A549 (cell line): ENCODE measurements around the gene SLC9A1. TPM values are rescaled to one million over a fixed set of nuclear protein-coding genes. Genes with fewer than 3 reads are reported as not detected.

Experiments
- ATAC-seq, 2 experiments: fragments of 200-7000 bp in 1 of 2; fragments of >200 bp in 1 of 2; cut with Nextera tagmentation in 1 of 2; cut with Tn5 transposase in 1 of 2; 3 replicates each; pipeline versions ENCODE4 v1.8.0 to v1.9.1; 2018 to 2020; ENCODE audit warnings: mild to moderate bottlenecking in 1 of 2, moderate library complexity in 1 of 2
- CTCF ChIA-PET: fragments of 300-600 bp; sonication (Branson Sonifier 250); formaldehyde crosslinking; extraction: SDS; loops from one replicate; lab custom pipeline; 2021; ENCODE audit warnings: antibody characterized with exemption, inconsistent platforms; lab: Yijun Ruan, JAX
- POLR2A ChIA-PET: fragments of 350-600 bp; formaldehyde crosslinking; extraction: SDS; loops from one replicate; lab custom pipeline; 2021; ENCODE audit warnings: antibody characterized with exemption, inconsistent platforms; lab: Yijun Ruan, JAX
- DNase-seq, 2 experiments: peaks; one replicate each; pipeline versions ENCODE4 v3.0.0 to v3.0.0-alpha.2; 2011 to 2016; ENCODE audit warnings: low read depth in 1 of 2, low spot score in 1 of 2
- FAIRE-seq: peaks from 2 replicates; lab custom pipeline; 2011; peaks lifted over from hg19 to GRCh38; lab: Jason Lieb, UNC
- H3K27ac ChIP-seq, 2 experiments: fragments of >200 bp; sonication (Bioruptor Twin); formaldehyde crosslinking; 3 replicates each; pipeline ENCODE4 v1.5.1; 2016 to 2017
- H3K4me1 ChIP-seq: fragments of >200 bp; sonication (Bioruptor Twin); formaldehyde crosslinking; 3 replicates; pipeline ENCODE4 v1.6.1; 2016
- H3K4me2 ChIP-seq: fragments of >200 bp; sonication (Bioruptor Twin); formaldehyde crosslinking; 3 replicates; pipeline ENCODE4 v1.6.1; 2016
- H3K4me3 ChIP-seq: fragments of >200 bp; sonication (Bioruptor Twin); formaldehyde crosslinking; 3 replicates; pipeline ENCODE4 v1.5.1; 2016
- H3K9me3 ChIP-seq: fragments of >200 bp; sonication (Bioruptor Twin); formaldehyde crosslinking; 3 replicates; pipeline ENCODE4 v1.6.1; 2016
- CHD2 ChIP-seq: fragments of 150-350 bp; IDR thresholded peaks from 2 replicates; pipeline ENCODE4 v1.6.1; 2014; ENCODE audit warnings: low read length; ENCODE audit not compliant: partially characterized antibody
- CHD4 ChIP-seq: fragments of 200-600 bp; sonication (generic); IDR thresholded peaks from 2 replicates; pipeline ENCODE4 v1.6.1; 2016; ENCODE audit warnings: antibody characterized with exemption, mild to moderate bottlenecking, borderline replicate concordance
- FOSB ChIP-seq: fragments of 250-450 bp; sonication (Bioruptor Pico); IDR thresholded peaks from 2 replicates; pipeline ENCODE4 v1.5.0; 2020; ENCODE audit warnings: mild to moderate bottlenecking, moderate library complexity
- FOXS1 ChIP-seq: fragments of 250-450 bp; sonication (Bioruptor Pico); IDR thresholded peaks from 2 replicates; pipeline ENCODE4 v1.5.0; 2020; ENCODE audit warnings: mild to moderate bottlenecking, moderate library complexity
- GATA3 ChIP-seq: IDR thresholded peaks from 2 replicates; pipeline ENCODE4 v1.6.1; 2012; ENCODE audit warnings: borderline replicate concordance
- HEYL ChIP-seq: fragments of 250-450 bp; sonication (Bioruptor Pico); IDR thresholded peaks from 2 replicates; pipeline ENCODE4 v1.8.0; 2021; ENCODE audit warnings: mild to moderate bottlenecking, moderate library complexity
- HOXB13 ChIP-seq: fragments of 250-450 bp; sonication (Bioruptor Pico); IDR thresholded peaks from 2 replicates; pipeline ENCODE4 v1.5.0; 2020; ENCODE audit warnings: low read depth, mild to moderate bottlenecking, moderate library complexity
- HOXB5 ChIP-seq: fragments of 250-450 bp; sonication (Bioruptor Pico); IDR thresholded peaks from 2 replicates; pipeline ENCODE4 v1.5.0; 2020; ENCODE audit warnings: mild to moderate bottlenecking, moderate library complexity
- KDM1A ChIP-seq: fragments of 200-600 bp; sonication (generic); IDR thresholded peaks from 2 replicates; pipeline ENCODE4 v1.6.1; 2016; ENCODE audit warnings: low read depth, mild to moderate bottlenecking
- MAFK ChIP-seq: fragments of 450-650 bp; IDR thresholded peaks from 2 replicates; pipeline ENCODE4 v1.6.1; 2014; ENCODE audit not compliant: partially characterized antibody
- NFE2L2 ChIP-seq: fragments of 150-350 bp; conservative IDR thresholded peaks from 2 replicates; pipeline ENCODE4 v1.6.1; 2014; ENCODE audit warnings: low read length
- PHF8 ChIP-seq: fragments of 200-600 bp; sonication (generic); IDR thresholded peaks from 2 replicates; pipeline ENCODE4 v1.6.1; 2016; ENCODE audit warnings: low read depth, mild to moderate bottlenecking, antibody characterized with exemption, moderate library complexity, borderline replicate concordance
- RAD21 ChIP-seq, 2 experiments: fragments of >200 bp in 1 of 2; sonication (Bioruptor Twin) in 1 of 2; formaldehyde crosslinking in 1 of 2; IDR thresholded peaks in 1 of 2; conservative IDR thresholded peaks in 1 of 2; 2 replicates in 1 of 2; 3 replicates in 1 of 2; pipeline ENCODE4 v1.6.1; 2012 to 2018; ENCODE audit warnings: inconsistent platforms in 1 of 2
- RFX5 ChIP-seq: fragments of 450-650 bp; IDR thresholded peaks from 2 replicates; pipeline ENCODE4 v1.7.1; 2014; ENCODE audit warnings: antibody characterized with exemption, mild to moderate bottlenecking, moderate library complexity
- SMC3 ChIP-seq: fragments of >200 bp; sonication (Bioruptor Twin); formaldehyde crosslinking; IDR thresholded peaks from 3 replicates; pipeline ENCODE4 v1.6.1; 2018; ENCODE audit warnings: inconsistent platforms
- SREBF2 ChIP-seq: fragments of 450-650 bp; IDR thresholded peaks from 2 replicates; pipeline ENCODE4 v1.6.1; 2014; ENCODE audit warnings: mild to moderate bottlenecking, moderate library complexity
- ZFP36 ChIP-seq: fragments of 450-650 bp; IDR thresholded peaks from 2 replicates; pipeline ENCODE4 v1.6.1; 2014; ENCODE audit warnings: borderline replicate concordance; ENCODE audit not compliant: partially characterized antibody
- ZNF302 ChIP-seq: fragments of 250-450 bp; sonication (Bioruptor Pico); IDR thresholded peaks from 2 replicates; pipeline ENCODE4 v1.9.0; 2021; ENCODE audit warnings: inconsistent platforms, mild to moderate bottlenecking, moderate library complexity
- ZSCAN20 ChIP-seq: fragments of 250-450 bp; sonication (Bioruptor Pico); IDR thresholded peaks from 2 replicates; pipeline ENCODE4 v1.8.0; 2022; ENCODE audit warnings: mild to moderate bottlenecking, moderate library complexity
- WGBS: methylation state at CpG from one replicate; pipeline ENCODE4 v1.1.6; 2017; ENCODE audit errors: missing lambda C conversion rate; 5-methylcytosine and 5-hydroxymethylcytosine counted together
- polyA plus RNA-seq, 4 experiments: library from polyadenylated mRNA; depleted of rRNA in 3 of 4; stranded (reverse); fragments of >200 nt; fragmentation: RNase III in 1 of 4; extraction: RNeasy Plus Mini Kit Qiagen cat#74134 plus additional on column Dnase treatment in 1 of 4; gene quantifications; 2 replicates in 3 of 4; 3 replicates in 1 of 4; pipeline ENCODE4 v1.2.3, GENCODE V29; 2011 to 2017
- TF ChIP-seq, protein P1 (sequence below): fragments of 200-600 bp; sonication (generic); IDR thresholded peaks from 2 replicates; pipeline ENCODE4 v1.6.1; 2016; ENCODE audit warnings: antibody characterized with exemption, mild to moderate bottlenecking, moderate library complexity
- TF ChIP-seq, protein P2 (sequence below): fragments of 250-450 bp; sonication (Bioruptor Pico); IDR thresholded peaks from 2 replicates; pipeline ENCODE4 v1.5.0; 2021; ENCODE audit warnings: mild to moderate bottlenecking, moderate library complexity, borderline replicate concordance
- TF ChIP-seq, protein P3 (sequence below): fragments of >200 bp; sonication (Bioruptor Twin); formaldehyde crosslinking; IDR thresholded peaks from 2 replicates; pipeline ENCODE4 v1.6.1; 2016
- TF ChIP-seq, protein P4 (sequence below): IDR thresholded peaks from 2 replicates; pipeline ENCODE4 v1.6.1; 2012
- TF ChIP-seq, protein P5 (sequence below): IDR thresholded peaks from 2 replicates; pipeline ENCODE4 v1.6.1; 2012

The SLC9A1 gene
- polyA plus RNA-seq, 2 of the 4 experiments (the other 2 are of a cell fraction), result 7.4 to 8.0 TPM

DNA sequence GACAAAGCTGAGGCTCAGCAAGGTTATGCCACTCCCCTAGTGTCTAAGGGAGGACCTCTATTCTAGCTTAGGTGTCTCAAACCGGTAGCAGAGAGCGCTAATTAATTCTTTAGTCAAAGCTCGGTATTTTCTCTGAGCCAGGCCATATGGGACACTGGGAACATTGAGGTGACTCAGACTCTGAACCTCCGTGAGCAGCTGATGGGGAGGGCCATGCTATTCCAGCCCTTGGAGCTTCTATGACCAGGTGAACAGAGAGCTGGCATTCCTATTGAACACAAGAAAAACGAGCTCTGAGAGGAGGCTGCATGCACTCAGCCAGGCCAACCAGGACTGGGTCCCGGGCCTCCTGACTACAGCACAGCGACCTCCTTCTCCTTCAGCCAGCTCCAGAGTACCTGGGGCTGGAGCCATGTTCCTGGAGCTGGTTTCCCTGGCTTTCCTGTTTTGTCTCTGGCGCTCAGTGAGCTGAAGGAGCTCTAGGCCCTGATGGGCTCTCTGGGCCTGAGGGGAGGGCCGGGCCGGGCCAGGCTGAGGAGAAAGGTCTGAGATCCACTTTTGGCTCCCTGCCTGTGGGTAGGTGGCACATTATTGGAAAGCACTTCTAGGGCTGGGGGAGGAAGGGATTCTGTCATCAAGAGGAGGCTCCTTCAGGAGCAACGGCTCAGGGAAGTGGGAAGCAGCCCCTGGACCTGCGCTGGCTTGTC lies 37.0 kb downstream of the SLC9A1 start:
- 83% methylated on average over 11 of the region's 12 CpGs for WGBS
- Histone ChIP-seq H3K4me2 (no peak overlapping the region), H3K4me1 (peaks cover 24% of the 10 kb centered on the region), H3K4me3 (no peak overlapping the region), H3K9me3 (no peaks in the 10 kb centered on the region), H3K27ac (no peak overlapping the region; a peak in 1 of 6 replicates)
- TF ChIP-seq RAD21 (conservative IDR thresholded peaks at IDR 0.05 in 1 of 2, IDR thresholded peaks at IDR 0.05 in 1 of 2) (no peak), HOXB5 (CRISPR knock-in tag) (no peak), NFE2L2 (no peak), MAFK (no peak), ZNF302 (no peak), FOXS1 (CRISPR knock-in tag) (no peak), SREBF2 (no peak), HOXB13 (no peak), SMC3 (no peak), CHD2 (no peak), KDM1A (no peak), HEYL (no peak), RFX5 (no peak), ZFP36 (no peak), ZSCAN20 (no peak)
- TF ChIP-seq, protein P1, sequence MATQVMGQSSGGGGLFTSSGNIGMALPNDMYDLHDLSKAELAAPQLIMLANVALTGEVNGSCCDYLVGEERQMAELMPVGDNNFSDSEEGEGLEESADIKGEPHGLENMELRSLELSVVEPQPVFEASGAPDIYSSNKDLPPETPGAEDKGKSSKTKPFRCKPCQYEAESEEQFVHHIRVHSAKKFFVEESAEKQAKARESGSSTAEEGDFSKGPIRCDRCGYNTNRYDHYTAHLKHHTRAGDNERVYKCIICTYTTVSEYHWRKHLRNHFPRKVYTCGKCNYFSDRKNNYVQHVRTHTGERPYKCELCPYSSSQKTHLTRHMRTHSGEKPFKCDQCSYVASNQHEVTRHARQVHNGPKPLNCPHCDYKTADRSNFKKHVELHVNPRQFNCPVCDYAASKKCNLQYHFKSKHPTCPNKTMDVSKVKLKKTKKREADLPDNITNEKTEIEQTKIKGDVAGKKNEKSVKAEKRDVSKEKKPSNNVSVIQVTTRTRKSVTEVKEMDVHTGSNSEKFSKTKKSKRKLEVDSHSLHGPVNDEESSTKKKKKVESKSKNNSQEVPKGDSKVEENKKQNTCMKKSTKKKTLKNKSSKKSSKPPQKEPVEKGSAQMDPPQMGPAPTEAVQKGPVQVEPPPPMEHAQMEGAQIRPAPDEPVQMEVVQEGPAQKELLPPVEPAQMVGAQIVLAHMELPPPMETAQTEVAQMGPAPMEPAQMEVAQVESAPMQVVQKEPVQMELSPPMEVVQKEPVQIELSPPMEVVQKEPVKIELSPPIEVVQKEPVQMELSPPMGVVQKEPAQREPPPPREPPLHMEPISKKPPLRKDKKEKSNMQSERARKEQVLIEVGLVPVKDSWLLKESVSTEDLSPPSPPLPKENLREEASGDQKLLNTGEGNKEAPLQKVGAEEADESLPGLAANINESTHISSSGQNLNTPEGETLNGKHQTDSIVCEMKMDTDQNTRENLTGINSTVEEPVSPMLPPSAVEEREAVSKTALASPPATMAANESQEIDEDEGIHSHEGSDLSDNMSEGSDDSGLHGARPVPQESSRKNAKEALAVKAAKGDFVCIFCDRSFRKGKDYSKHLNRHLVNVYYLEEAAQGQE, result no peak
- TF ChIP-seq, protein P2, sequence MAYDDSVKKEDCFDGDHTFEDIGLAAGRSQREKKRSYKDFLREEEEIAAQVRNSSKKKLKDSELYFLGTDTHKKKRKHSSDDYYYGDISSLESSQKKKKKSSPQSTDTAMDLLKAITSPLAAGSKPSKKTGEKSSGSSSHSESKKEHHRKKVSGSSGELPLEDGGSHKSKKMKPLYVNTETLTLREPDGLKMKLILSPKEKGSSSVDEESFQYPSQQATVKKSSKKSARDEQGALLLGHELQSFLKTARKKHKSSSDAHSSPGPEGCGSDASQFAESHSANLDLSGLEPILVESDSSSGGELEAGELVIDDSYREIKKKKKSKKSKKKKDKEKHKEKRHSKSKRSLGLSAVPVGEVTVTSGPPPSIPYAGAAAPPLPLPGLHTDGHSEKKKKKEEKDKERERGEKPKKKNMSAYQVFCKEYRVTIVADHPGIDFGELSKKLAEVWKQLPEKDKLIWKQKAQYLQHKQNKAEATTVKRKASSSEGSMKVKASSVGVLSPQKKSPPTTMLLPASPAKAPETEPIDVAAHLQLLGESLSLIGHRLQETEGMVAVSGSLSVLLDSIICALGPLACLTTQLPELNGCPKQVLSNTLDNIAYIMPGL (CRISPR knock-in tag), result no peak
- TF ChIP-seq, protein P3, sequence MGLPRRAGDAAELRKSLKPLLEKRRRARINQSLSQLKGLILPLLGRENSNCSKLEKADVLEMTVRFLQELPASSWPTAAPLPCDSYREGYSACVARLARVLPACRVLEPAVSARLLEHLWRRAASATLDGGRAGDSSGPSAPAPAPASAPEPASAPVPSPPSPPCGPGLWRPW, result no peak
- TF ChIP-seq, protein P4, sequence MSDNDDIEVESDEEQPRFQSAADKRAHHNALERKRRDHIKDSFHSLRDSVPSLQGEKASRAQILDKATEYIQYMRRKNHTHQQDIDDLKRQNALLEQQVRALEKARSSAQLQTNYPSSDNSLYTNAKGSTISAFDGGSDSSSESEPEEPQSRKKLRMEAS, result no peak
- CTCF ChIA-PET, result interaction anchor here (0.9 to 3.6 kb wide), 4 partner anchors 9 to 240 kb away, joined by 3 to 18 read pairs (median 5); no protein-coding TSS in a partner anchor
- FAIRE-seq, result no peak
- POLR2A ChIA-PET, result interaction anchor here (0.8 kb wide), 1 partner anchor 37 kb away, joined by 4 read pairs; the partner anchor contains the start of gene SLC9A1
- DNase-seq, result no peak
- no peak for ATAC-seq

DNA sequence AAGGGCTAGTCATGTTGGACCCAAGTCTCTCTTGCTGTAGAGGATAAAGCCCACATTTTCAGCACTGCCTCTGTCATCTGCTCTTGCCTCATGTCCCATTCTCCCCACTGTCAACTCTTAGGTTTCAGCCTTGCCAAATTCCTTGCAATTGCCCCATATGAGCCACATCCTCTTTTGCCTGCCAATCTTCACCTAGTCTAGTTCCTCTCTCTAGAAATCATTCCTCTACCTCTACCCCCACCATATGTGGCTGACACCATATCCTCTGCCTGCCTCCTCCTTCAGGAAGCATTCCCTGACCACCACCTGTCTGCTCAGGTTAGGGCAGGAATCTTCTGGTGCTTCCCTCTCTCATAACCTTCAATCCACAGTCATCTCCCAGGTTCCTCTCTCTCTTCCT lies 38.2 kb downstream of the SLC9A1 start:
- no peak for ATAC-seq
- Histone ChIP-seq H3K27ac (no peak overlapping the region), H3K4me2 (no peak overlapping the region)
- TF ChIP-seq, protein P2 (CRISPR knock-in tag), result no peak
- TF ChIP-seq ZNF302 (no peak), GATA3 (no peak), ZSCAN20 (no peak), CHD4 (no peak), FOSB (no peak), RAD21 (conservative IDR thresholded peaks at IDR 0.05 in 1 of 2, IDR thresholded peaks at IDR 0.05 in 1 of 2) (no peak), PHF8 (no peak)
- TF ChIP-seq, protein P5, sequence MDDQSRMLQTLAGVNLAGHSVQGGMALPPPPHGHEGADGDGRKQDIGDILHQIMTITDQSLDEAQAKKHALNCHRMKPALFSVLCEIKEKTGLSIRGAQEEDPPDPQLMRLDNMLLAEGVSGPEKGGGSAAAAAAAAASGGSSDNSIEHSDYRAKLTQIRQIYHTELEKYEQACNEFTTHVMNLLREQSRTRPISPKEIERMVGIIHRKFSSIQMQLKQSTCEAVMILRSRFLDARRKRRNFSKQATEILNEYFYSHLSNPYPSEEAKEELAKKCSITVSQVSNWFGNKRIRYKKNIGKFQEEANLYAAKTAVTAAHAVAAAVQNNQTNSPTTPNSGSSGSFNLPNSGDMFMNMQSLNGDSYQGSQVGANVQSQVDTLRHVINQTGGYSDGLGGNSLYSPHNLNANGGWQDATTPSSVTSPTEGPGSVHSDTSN, result no peak
- TF ChIP-seq, all 56 proteins: peak for 0
- Histone ChIP-seq H3K9me3 (no peaks in the 10 kb centered on the region), H3K4me1 (peaks cover 26% of the 10 kb centered on the region), H3K4me3 (no peak overlapping the region)
- DNase-seq (no peak), FAIRE-seq (no peak)
- CTCF ChIA-PET, result interaction anchor here (0.9 to 3.6 kb wide), 3 partner anchors 8 to 241 kb away, joined by 4 to 18 read pairs (median 6); no protein-coding TSS in a partner anchor
- POLR2A ChIA-PET, result no interaction called here
